HUES48 (cell line): ENCODE results near the gene LRRC30.

Source experiments
- H3K27ac ChIP-seq: one replicate; pipeline ENCODE4 v1.7.0; 2013; ENCODE audit warnings: low read depth, low read length, inconsistent platforms
- H3K27me3 ChIP-seq: 2 replicates; pipeline ENCODE4 v1.6.1; 2013; ENCODE audit warnings: mild to moderate bottlenecking, low read length; ENCODE audit not compliant: control insufficient read depth, insufficient read depth
- H3K36me3 ChIP-seq: 2 replicates; pipeline ENCODE4 v1.6.1; 2013; ENCODE audit warnings: low read length; ENCODE audit not compliant: control insufficient read depth, insufficient read depth
- H3K4me1 ChIP-seq: 2 replicates; pipeline ENCODE4 v1.6.1; 2013; ENCODE audit warnings: mild to moderate bottlenecking, low read length; ENCODE audit not compliant: control insufficient read depth, insufficient read depth
- H3K4me3 ChIP-seq: 2 replicates; pipeline ENCODE4 v1.5.1; 2013; ENCODE audit warnings: mild to moderate bottlenecking, low read depth, low read length
- H3K9ac ChIP-seq: 2 replicates; pipeline ENCODE4 v1.6.1; 2013; ENCODE audit warnings: mild to moderate bottlenecking, low read depth, low read length, moderate library complexity
- H3K9me3 ChIP-seq: 2 replicates; pipeline ENCODE4 v1.6.1; 2013; ENCODE audit warnings: low read length; ENCODE audit not compliant: control insufficient read depth, insufficient read depth

LRRC30 gene

DNA sequence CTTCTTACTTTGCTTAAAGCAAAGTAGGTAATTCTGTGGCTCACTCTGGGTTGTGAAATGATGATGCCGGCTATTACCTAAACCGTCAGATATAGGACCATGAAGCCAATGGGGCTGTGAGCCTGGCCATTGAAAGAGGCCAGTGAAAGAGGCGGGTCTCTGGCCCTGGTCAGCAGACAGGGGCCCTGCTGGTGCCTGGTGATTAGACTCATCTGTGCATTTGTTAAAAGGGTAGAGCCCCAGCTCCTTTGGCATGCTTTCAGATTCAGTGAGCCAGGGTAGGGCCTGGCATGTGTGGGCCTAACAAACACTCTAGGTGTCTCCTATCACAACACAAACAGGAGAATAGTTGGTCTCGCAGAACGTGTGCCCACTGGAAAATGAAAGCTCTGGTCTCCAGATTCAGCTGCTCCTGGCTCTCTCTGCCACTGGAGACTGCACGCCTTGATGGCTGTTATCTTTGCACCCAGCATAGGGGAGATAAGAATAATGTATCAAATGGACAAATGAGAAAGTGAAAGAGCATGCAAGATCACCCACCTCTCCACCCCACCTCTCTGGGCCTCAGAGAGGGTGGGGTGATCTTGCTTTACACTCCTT lies 6.9 kb downstream of the LRRC30 start:
- no peaks in the 10 kb centered on the region for H3K4me1 ChIP-seq
- no peak overlapping the region for H3K4me3 ChIP-seq
- no peak overlapping the region for H3K27ac ChIP-seq
- H3K36me3 ChIP-seq = no peaks in the 10 kb centered on the region
- H3K9me3 ChIP-seq = 0 out of 2 replicates have a peak, but pooled peaks cover 5% of the 10 kb centered on the region
- H3K27me3 ChIP-seq = no peaks in the 10 kb centered on the region
- no peak overlapping the region for H3K9ac ChIP-seq

- Histone ChIP-seq H3K9me3 (0 out of 2 replicates have a peak, but pooled peaks cover 5% of the 10 kb centered on the region), H3K9ac (no peak overlapping the region), H3K27ac (no peak overlapping the region), H3K4me3 (no peak overlapping the region), H3K36me3 (no peaks in the 10 kb centered on the region), H3K4me1 (no peaks in the 10 kb centered on the region), H3K27me3 (no peaks in the 10 kb centered on the region)
Measured at GRCh38 chr18:7242926-7243325, 12.0 kb downstream of the LRRC30 start.

DNA sequence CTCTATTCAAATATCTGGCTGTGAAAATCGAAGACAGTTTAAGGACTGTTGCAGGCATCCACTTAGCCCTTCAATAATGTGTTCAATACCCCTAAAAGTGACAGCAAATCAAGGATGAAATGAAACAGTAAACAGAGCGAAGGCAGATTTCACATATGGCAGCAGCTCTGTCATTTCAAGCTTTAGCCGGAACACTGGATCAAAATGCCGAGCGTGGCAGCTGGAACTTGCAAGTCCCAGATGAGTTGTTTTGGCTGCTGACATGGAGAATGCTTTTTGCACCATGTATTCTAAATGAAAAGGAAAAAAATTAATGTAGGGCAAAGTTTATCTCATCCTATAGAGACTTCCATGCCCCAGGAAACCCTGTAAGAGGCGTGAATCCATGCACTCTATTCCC lies 18.0 kb downstream of the LRRC30 start:
- Histone ChIP-seq H3K9ac (no peak overlapping the region), H3K27ac (no peak overlapping the region), H3K27me3 (no peaks in the 10 kb centered on the region), H3K4me3 (no peak overlapping the region), H3K9me3 (no peaks in the 10 kb centered on the region), H3K4me1 (0 out of 2 replicates have a peak, but pooled peaks cover 3% of the 10 kb centered on the region), H3K36me3 (no peaks in the 10 kb centered on the region)

DNA sequence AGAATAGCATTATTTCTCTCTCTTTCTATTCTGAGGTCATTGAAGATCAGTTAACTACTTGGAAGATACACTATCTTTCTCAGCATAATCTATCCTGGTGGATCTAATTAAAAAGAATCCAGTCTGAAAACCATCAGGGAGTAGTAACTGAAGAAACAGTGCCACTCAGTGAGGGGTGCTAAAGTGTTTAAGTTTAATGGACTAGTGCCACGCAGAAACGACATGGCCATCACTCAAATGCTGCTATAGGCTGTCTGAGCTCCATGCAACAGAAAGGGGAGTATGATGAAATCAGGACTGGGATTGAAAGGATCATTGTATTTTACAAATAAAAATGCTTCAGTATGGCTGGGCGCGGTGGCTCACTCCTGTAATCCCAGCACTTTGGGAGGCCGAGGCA lies 23.3 kb downstream of the LRRC30 start:
- Histone ChIP-seq H3K36me3 (no peaks in the 10 kb centered on the region), H3K27ac (no peak overlapping the region), H3K4me3 (no peak overlapping the region), H3K4me1 (0 out of 2 replicates have a peak, but pooled peaks cover 7% of the 10 kb centered on the region), H3K9me3 (no peaks in the 10 kb centered on the region), H3K27me3 (no peaks in the 10 kb centered on the region), H3K9ac (no peak overlapping the region)

DNA sequence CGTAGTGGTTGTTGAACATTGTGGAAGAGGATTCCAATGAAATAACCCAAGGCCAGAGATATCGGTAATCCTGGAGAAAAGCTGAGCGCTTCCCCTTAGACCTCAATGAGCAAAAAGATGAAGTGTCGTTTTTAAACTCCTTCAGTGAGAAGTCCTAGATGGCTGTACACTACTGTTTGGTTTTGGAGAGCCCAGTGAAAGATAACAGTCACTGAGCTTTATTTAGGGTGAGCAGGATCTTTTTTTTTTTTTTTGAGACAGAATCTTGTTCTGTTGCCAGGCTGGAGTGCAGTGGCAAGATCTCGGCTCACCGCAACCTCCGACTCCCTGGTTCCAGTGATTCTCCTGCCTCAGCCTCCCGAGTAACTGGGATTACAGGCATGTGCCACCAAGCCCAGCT lies 24.2 kb downstream of the LRRC30 start:
- Histone ChIP-seq H3K27me3 (no peaks in the 10 kb centered on the region), H3K27ac (no peak overlapping the region), H3K9me3 (no peaks in the 10 kb centered on the region), H3K4me3 (no peak overlapping the region), H3K9ac (no peak overlapping the region), H3K36me3 (no peaks in the 10 kb centered on the region), H3K4me1 (0 out of 2 replicates have a peak, but pooled peaks cover 7% of the 10 kb centered on the region)

DNA sequence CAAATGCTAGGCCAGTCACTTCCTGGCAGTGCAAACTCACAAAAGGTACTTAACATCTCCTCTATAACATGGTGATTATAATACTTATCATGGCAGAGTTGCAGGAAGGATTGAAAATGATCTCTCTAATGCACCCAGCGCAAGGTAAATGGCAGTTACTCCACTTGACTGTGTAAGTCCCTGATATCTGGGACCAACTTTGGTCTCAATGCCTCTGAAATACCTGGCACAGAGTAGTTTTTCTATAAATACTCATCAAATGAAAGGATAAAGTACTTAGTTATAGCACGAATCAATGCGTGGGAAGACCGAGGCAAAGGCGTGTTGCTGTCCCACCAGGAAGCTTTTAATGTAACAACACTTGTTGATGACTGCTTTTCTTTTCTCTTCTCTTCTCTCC lies 24.8 kb downstream of the LRRC30 start:
- Histone ChIP-seq H3K4me3 (no peak overlapping the region), H3K9me3 (no peaks in the 10 kb centered on the region), H3K36me3 (no peaks in the 10 kb centered on the region), H3K9ac (no peak overlapping the region), H3K27me3 (no peaks in the 10 kb centered on the region), H3K27ac (no peak overlapping the region), H3K4me1 (0 out of 2 replicates have a peak, but pooled peaks cover 7% of the 10 kb centered on the region)

GRCh38 chr18:7256618-7257425 lies 25.9 kb downstream of the LRRC30 start:
- Histone ChIP-seq H3K27ac (no peak overlapping the region), H3K9me3 (no peaks in the 10 kb centered on the region), H3K9ac (no peak overlapping the region), H3K36me3 (no peaks in the 10 kb centered on the region), H3K27me3 (no peaks in the 10 kb centered on the region), H3K4me3 (no peak overlapping the region), H3K4me1 (0 out of 2 replicates have a peak, but pooled peaks cover 7% of the 10 kb centered on the region)

DNA sequence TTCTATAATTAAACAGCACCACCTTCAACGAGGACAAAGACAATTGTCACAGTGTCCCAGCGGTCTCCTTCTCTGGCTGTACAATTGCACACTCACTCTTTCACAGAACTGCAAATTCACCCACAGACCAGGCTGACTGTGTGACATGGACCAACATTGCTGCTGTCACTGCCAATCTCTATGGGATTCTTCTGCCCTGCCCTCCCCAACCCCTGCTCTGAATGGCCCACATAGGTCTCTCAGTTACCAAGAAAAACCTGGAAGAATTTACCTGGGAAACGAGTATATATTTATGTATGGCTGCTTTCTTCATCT lies 26.5 kb downstream of the LRRC30 start:
- Histone ChIP-seq H3K4me1 (0 out of 2 replicates have a peak, but pooled peaks cover 4% of the 10 kb centered on the region), H3K27ac (no peak overlapping the region), H3K9me3 (no peaks in the 10 kb centered on the region), H3K27me3 (no peaks in the 10 kb centered on the region), H3K36me3 (no peaks in the 10 kb centered on the region), H3K9ac (no peak overlapping the region), H3K4me3 (no peak overlapping the region)

GRCh38 chr18:7259475-7259874 lies 28.6 kb downstream of the LRRC30 start:
- no peaks in the 10 kb centered on the region for H3K36me3 ChIP-seq
- H3K27me3 ChIP-seq = no peaks in the 10 kb centered on the region
- 0 out of 2 replicates have a peak, but pooled peaks cover 4% of the 10 kb centered on the region for H3K4me1 ChIP-seq
- no peak overlapping the region for H3K4me3 ChIP-seq
- no peaks in the 10 kb centered on the region for H3K9me3 ChIP-seq
- H3K9ac ChIP-seq = no peak overlapping the region
- H3K27ac ChIP-seq = no peak overlapping the region

- H3K9me3 ChIP-seq = no peaks in the 10 kb centered on the region
Measured at GRCh38 chr18:7261199-7261598, 30.3 kb downstream of the LRRC30 start.

DNA sequence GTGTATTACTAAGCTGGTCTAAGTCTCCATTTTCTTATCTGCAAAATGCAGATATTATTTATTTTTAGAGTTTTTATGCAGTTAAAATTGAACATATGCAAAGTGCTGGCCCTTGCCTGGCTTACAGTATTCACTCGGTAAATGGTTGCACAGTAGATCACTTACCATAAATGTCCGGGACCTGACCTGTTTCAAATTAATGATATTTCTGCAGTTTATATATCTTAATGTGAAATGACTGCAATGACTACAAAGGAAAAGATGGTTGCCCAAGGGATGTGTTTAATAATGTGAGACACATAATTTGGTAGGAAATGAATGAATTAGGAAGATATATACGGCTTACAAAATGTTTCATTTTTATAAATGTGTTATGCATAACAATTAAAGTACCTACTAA lies 37.1 kb downstream of the LRRC30 start:
- H3K36me3 ChIP-seq = no peaks in the 10 kb centered on the region
- peaks cover 5% of the 10 kb centered on the region; the same call in 1 of the 2 replicates for H3K4me1 ChIP-seq
- no peak overlapping the region for H3K27ac ChIP-seq
- H3K9ac ChIP-seq = no peak overlapping the region
- H3K27me3 ChIP-seq = no peaks in the 10 kb centered on the region
- no peaks in the 10 kb centered on the region for H3K9me3 ChIP-seq
- H3K4me3 ChIP-seq = no peak overlapping the region

More at GRCh38 chr18:7261199-7261598, 30.3 kb downstream of the LRRC30 start:
- H3K9ac ChIP-seq = no peak overlapping the region
- no peaks in the 10 kb centered on the region for H3K27me3 ChIP-seq
- H3K27ac ChIP-seq = no peak overlapping the region
- H3K4me1 ChIP-seq = 0 out of 2 replicates have a peak, but pooled peaks cover 4% of the 10 kb centered on the region
- no peaks in the 10 kb centered on the region for H3K36me3 ChIP-seq
- H3K4me3 ChIP-seq = no peak overlapping the region
